OCI-M1 (cell line): Measurements from ENCODE around the gene DIP2C.
"Not testable (repeated sequence)": the region's sequence is repeated elsewhere in the genome, so short reads cannot be mapped to it uniquely, and the experiment has no call there.

ENCODE experiments used
- DNase-seq: peaks from one replicate; lab custom pipeline; 2025; lab: John Stamatoyannopoulos, UW

The DIP2C gene

GRCh38 chr10:480498-480927 lies 209.0 kb downstream of the DIP2C start:
- no peak for DNase-seq

GRCh38 chr10:479706-480497 lies 209.6 kb downstream of the DIP2C start:
- not testable (repeated sequence) for DNase-seq

DNA sequence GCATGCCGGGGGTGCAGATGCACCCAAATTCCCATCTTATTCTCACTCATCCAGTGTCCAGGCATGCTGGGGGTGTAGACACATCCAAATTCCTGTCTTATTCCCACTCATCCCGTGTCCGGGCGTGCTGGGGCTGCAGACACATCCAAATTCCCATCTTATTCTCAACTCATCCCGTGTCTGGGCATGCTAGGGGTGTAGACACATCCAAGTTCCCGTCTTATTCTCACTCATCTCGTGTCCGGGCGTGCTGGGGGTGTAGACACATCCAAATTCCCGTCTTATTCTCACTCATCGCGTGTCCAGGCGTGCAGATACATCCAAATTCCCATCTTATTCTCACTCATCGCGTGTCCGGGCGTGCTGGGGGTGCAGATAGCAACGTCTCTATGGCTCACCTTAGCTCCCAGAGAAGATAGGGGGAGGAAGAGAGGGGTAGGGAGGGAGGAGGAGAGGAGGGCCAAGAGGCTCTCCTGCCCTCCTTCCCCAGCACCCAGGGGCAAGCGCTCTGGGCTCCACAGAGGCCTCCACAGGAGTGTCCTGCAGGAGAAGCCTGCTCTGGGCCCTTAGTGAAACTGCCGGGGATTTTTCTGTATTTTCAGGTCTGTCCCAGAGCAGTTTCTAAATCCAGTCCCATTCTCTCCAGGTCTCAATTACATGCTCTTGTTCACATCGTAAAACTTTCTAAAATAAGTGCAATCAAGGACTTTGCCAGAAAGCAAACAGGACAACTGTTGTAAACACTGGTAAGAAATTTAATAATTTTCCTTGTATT lies 210.8 kb downstream of the DIP2C start:
- no peak for DNase-seq

DNA sequence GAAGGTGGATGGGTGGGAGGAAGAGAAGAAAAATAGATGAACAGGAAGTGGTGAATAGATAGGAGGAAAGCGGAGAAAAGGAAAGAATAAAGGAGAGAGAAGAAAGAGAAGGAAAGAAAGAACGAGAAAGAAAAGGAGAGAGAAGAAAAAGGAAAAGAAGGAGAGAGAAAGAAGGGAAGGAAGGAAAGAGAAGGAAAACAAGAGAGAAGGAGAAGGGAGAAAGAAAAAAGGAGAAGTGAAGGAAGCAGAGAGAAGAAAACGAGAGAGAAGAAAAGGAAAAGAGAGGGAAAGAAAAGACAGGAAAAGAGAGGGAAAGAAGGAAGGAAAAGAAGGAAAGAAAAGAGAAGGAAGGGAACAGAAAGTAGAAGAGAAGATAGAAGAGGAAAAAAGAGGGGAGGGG lies 211.8 kb downstream of the DIP2C start:
- DNase-seq, result no peak

DNA sequence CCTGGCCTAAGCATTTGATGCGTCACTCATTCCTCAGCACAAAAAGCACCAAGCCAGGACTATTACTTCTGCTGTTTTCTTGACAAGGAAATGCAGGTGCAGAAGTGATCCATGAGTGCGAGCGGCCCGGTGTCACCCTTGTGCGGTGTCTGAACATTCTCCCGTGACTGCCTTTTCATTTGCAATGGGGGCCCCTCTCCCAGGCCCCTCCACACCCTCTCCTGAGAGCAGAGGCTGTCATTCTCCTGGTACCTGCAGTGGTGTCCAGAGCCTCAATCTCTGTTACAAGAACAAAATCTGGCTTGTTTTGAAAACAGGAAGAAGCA lies 213.1 kb downstream of the DIP2C start:
- DNase-seq, result no peak

- no peak for DNase-seq
These were observed 213.6 kb downstream of the DIP2C start for GRCh38 chr10:475709-476454.

DNA sequence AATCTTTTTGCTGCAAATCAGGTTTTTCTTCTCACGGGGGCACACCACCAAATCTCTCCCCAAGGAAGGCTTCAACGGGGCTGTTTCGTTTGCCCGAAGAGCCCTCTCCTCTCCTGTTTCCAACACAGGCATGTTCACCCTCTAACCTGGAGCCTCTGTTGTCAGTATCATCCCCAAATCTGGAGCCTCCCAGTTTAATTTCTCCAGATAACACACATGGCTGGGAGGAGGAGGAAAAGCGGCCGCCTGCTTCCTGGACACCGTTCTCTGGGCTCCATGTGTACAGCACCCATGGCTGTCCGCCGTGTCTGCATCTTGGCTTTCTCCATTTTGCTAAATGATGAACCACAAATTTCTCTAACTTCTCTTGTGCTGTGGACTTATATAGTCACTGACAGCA lies 214.5 kb downstream of the DIP2C start:
- no peak for DNase-seq

GRCh38 chr10:474406-474805 lies 215.1 kb downstream of the DIP2C start:
- no peak for DNase-seq

DNA sequence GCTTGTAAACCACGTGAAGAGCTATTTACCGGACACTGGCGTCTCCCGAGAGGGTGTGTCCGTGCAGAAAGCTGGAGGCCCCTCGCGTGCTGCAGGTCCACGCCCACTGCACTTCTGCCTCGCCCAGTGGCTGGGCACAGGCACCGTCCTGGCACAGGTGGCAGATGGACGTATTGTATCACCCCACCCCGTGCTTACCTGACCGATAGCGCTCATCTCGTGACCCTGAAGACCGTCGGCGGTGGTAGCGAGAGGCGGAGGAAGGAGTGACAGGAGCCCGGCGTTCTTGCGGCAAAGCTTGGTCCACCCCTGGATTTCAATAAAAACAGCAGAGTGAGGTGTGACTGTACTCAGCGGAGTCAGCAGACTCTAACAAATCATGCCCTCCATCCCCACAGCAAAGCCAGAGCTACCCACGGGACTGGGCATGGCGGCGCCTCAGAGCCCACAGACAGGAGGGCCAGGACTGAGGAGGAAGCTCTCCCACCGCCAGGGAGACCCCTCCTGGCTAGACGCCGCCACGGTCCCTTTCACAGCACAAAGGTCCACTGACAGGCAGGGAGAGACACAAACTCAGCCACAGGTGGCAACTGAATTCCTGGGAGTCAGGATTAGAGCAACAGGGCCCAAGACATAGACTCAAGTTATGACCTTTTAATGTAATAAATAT lies 217.1 kb downstream of the DIP2C start:
- DNase-seq, result no peak

GRCh38 chr10:470339-471003 lies 219.0 kb downstream of the DIP2C start:
- no peak for DNase-seq

DNA sequence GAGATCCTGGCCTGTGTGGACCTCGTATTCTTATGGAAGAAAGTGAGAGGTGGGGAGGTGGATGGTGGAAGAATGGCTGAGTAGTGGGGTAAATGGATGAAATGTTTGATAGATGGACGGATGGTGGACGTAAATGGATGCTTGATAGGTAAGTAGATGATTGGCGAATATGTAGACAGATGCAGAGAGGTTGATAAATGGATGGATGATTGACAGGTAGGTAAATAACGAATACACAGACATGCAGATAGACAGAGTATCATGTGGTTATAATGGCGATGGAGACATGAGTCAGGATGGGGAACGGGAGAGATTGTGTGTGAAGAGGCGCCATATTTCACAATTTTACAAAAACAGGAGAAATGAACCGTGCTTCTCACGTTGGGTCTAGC lies 219.5 kb downstream of the DIP2C start:
- DNase-seq, result no peak

- no peak for DNase-seq
These were observed 229.7 kb downstream of the DIP2C start for GRCh38 chr10:459743-460142.

DNA sequence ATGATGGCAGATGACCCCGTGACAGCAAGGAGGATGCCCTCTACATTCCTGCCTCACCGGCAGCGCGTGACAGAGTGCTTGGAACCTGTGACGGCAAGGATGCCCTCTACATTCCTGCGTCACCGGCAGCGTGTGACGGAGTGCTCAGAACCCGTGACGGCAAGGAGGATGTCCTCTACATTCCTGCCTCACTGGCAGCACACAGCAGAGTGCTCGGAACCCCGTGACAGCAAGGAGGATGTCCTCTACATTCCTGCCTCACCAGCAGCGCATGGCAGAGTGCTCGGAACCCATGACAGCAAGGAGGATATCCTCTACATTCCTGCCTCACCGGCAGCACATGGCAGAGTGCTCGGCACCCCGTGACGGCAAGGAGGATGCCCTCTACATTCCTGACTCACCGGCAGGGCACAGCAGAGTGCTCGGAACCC lies 231.0 kb downstream of the DIP2C start:
- no peak for DNase-seq

DNA sequence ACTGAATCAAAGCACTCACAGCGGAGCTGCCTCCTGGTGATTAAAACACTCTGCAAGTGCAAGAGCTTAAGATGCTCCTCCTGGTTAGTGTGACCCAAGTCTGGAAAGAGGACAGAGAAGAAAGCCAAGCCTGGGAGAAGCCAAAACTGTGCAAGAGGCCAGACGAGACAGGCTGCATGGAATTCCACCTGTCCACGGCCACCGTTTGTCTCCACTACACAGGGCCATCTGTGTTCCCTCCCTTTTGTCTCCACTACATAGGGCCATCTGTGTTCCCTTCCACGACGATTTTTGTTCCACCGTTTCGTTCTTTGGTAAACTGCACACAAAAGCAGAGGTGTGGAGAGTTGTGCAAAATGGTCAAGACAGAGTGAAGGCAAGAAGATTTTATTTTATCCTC lies 233.0 kb downstream of the DIP2C start:
- DNase-seq, result no peak

GRCh38 chr10:454860-455259 lies 234.6 kb downstream of the DIP2C start:
- DNase-seq, result no peak

GRCh38 chr10:453647-454046 lies 235.8 kb downstream of the DIP2C start:
- DNase-seq, result no peak

DNA sequence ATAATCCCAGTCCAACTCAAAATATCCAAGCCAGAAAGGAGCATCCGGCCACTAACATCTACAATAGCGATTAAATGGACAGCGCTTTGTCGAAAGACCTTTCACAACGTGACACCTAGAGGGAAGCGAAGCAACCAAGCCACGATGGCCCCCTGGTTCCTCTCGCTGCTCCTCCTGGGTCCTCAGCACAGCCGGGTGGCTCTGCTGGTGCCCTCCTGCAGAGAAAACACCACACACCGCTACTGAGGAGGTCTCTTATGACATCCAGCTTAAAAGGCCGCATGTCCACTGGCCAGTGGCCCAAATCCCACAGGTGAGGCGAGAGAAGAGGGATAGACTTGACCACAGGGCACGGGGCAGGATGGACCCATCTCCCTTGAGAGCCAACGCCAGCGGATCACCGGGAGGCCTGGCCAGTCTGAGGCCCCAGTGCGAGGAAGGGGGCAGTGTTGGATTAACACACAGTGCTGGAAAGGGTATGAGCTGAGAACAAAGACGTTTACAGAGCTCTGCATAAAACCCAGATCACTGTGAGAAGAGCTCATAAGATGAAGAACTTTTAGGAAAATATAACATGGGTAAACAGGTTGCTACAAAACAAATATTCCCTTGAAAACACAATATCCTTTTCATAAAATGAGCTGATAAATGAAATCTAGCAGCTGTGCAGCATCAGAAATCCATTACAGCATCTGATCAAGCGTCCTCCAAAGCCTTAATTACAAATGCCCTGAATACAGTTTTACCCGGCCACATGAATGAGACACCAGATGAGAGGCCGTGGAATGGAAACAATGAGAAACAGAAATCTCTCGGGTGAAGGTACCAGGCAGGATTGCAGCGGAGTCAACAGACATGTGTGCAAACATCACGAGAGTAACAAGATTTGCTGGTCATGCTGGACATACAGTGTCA lies 236.7 kb downstream of the DIP2C start:
- no peak for DNase-seq

DNA sequence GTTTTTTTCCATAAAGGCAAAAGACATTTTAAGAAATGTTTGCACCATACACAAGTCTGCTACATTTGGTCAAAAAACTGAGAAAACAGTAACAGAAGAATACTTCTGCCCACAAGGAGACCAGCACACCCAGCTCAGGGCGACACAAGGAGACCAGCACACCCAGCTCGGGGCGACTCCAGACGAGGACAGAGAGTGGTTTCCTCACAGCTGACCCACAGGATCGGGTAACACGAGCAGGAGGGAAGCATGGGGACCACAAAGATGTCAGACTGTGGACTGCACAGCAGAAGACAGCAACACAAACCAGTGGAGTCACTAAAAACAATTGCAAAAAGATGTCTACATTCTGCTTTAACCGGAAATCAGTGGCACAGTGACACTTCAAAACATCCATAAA lies 237.6 kb downstream of the DIP2C start:
- no peak for DNase-seq

GRCh38 chr10:451021-451471 lies 238.4 kb downstream of the DIP2C start:
- peak; percentile 79 for DNase-seq

DNA sequence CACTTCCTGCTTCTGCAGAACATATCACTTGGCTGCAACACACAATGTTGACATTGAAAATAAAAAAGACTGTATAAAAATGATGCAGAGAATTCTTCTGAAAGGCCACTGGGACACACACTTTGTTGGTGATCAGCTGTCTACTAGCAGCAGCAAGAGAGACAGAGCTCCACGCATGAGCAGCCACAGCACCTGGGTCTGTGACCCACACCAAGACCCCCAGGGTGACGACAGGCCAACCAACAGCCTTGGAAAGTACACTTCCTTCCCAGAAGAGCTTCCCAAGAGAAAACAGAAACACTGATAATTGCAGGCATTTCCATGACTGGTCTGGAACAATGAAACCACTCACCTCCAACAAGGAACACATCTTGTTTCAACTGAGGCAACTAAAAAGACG lies 239.0 kb downstream of the DIP2C start:
- no peak for DNase-seq

GRCh38 chr10:449331-449730 lies 240.1 kb downstream of the DIP2C start:
- DNase-seq, result not testable (repeated sequence)
